ENCODE results near the gene CP. TPM values are rescaled to one million over a fixed set of nuclear protein-coding genes. Genes with fewer than 3 reads are reported as not detected.

Gene CP
- total and polyA plus RNA-seq, 2 of the 13 experiments (the other 11 are each of a cell fraction or from before 2014, with no cell fraction given): 42.6 to 789 TPM

- H2AFZ ChIP-seq (ENCODE audit: low read length): no peak overlapping the region
- no peak for TF ChIP-seq GMEB1 (CRISPR knock-in tag; IDR thresholded peaks at IDR 0.05; ENCODE audit: borderline replicate concordance)
- no peak for TF ChIP-seq POGZ (CRISPR knock-in tag; IDR thresholded peaks at IDR 0.05)
- 0 out of 2 replicates have a peak, but pooled peaks have one; percentile 11 for TF ChIP-seq SAP130 (CRISPR knock-in tag; IDR thresholded peaks at IDR 0.05; ENCODE audit: low read depth)
- 0 out of 4 replicates have a peak, but pooled peaks of 1 of the 2 experiments have one; percentile 37 for TF ChIP-seq KLF16 (CRISPR knock-in tag; IDR thresholded peaks at IDR 0.05)
- no peak for TF ChIP-seq ELF1 (CRISPR knock-in tag; IDR thresholded peaks at IDR 0.05)
- no peak for TF ChIP-seq ZNF761 (CRISPR knock-in tag; conservative IDR thresholded peaks at IDR 0.05)
- TF ChIP-seq ZNF720 (CRISPR knock-in tag; IDR thresholded peaks at IDR 0.05): no peak
- no peak for TF ChIP-seq ZNF10 (CRISPR knock-in tag; IDR thresholded peaks at IDR 0.05; ENCODE audit: borderline replicate concordance, low read depth)
- TF ChIP-seq YY1 (IDR thresholded peaks at IDR 0.05; ENCODE audit: insufficient read depth, insufficient replicate concordance, low read depth, low read length): no peak
- no peak for TF ChIP-seq GLMP (CRISPR knock-in tag; IDR thresholded peaks at IDR 0.05; ENCODE audit: borderline replicate concordance)
- no peak for TF ChIP-seq CBX2 (IDR thresholded peaks at IDR 0.05; ENCODE audit: low read depth, low read length)
- no peak for TF ChIP-seq CBX2 (CRISPR knock-in tag; IDR thresholded peaks at IDR 0.05; ENCODE audit: low read depth)
- TF ChIP-seq ZGPAT (CRISPR knock-in tag; IDR thresholded peaks at IDR 0.05): 0 out of 2 replicates have a peak, but pooled peaks have one; percentile 7
- POLR2A ChIA-PET: interaction anchor here (4.1 kb wide), 1 partner anchor 7 kb away, joined by 30 read pairs; no protein-coding TSS in a partner anchor
- CTCF ChIA-PET (ENCODE audit: low intra/inter-chr PET ratio, low total read pairs): no interaction called here
- H3K36me3 ChIP-seq (replicated peaks in 1 of 2; ENCODE audit: control insufficient read depth in 1 of 2, insufficient read depth in 2 of 2, low read length in 2 of 2): peaks cover 2 to 9% of the 10 kb centered on the region in 2 experiments; a peak in 4 of 5 replicates
- H3K9ac ChIP-seq (ENCODE audit: insufficient read depth, low read depth, low read length): peak overlapping the region; percentile 96
- peak overlapping the region; percentile 70 to 78 (median 70); a peak in 5 of 6 replicates for H3K4me3 ChIP-seq (replicated peaks in 1 of 3; ENCODE audit: insufficient read depth in 1 of 3, low read depth in 2 of 3, low read length in 3 of 3)
- no TSS peak for BruUV-seq (replicated peaks)
- H4K20me1 ChIP-seq (ENCODE audit: insufficient read depth, low read length): 0 out of 2 replicates have a peak, but pooled peaks cover 5% of the 10 kb centered on the region
- no peaks in the 10 kb centered on the region; a peak in 1 of 5 replicates for H3K27me3 ChIP-seq (ENCODE audit: control insufficient read depth in 1 of 2, insufficient read depth in 2 of 2, low read length in 2 of 2)
- ATAC-seq (no peak), DNase-seq (ENCODE audit: low spot score) (no peak), FAIRE-seq (no peak)
- peaks cover 100% of the 10 kb centered on the region for H3K79me2 ChIP-seq (ENCODE audit: insufficient read depth, low read length)
- H3K4me2 ChIP-seq (ENCODE audit: low read depth, low read length): peak overlapping the region; percentile 83
- H3K27ac ChIP-seq (ENCODE audit: extremely low read length, insufficient read depth, low read length): peak overlapping the region; percentile 99
- in situ Hi-C loops (cut with HindIII; ENCODE audit: extremely low pct_ligation_motif_present, low pct_unique_long_range_greater_than_20kb): no loop called here
- no peaks in the 10 kb centered on the region for H3K9me3 ChIP-seq (ENCODE audit: low read length)
- WGBS (ENCODE audit: low lambda C conversion rate): 91% methylated on average over 5 of the region's 5 CpGs
- peaks cover 60% of the 10 kb centered on the region for H3K4me1 ChIP-seq (ENCODE audit: insufficient read depth, low read length)
- intact Hi-C loops (cut with micrococcal nuclease; ENCODE audit: unreplicated experiment): no loop called here
Observed at GRCh38 chr3:149217347-149217746, 4.3 kb downstream of the CP start.

All from HepG2 (cell line).